ENCODE results near the gene GRM1. TPM values are rescaled to one million over a fixed set of nuclear protein-coding genes. Genes with fewer than 3 reads are reported as not detected.

The GRM1 gene
- total RNA-seq, 2 donors from 2014 or later = not detected

DNA sequence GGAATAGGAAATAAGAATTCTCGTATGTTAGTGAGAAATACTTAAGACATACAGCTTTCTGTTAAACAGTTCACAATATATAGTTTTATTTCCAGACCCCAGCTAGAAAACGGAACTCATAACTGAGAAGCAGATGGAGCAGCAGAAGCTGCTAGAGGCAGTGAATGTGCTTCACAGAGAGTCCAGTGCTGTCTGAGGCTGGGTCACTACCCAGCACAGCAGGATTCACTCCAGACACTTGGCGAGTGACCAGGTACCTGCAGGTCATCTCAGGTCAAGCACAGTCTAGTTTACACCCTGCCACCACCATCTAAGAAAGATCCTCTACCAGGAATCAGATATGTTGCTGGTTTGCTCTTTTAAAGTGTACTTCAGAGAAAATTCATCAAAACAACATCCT is 271.7 kb downstream of the GRM1 start:
- ATAC-seq (replicated peaks in 1 of 2) (no peak), DNase-seq (no peak)
- no peaks in the 10 kb centered on the region for H3K27me3 Mint-ChIP-seq (ENCODE audit: low read depth)
- H3K4me3 Mint-ChIP-seq = no peak overlapping the region
- H3K27ac Mint-ChIP-seq = no peak overlapping the region
- H3K36me3 Mint-ChIP-seq (ENCODE audit: insufficient read depth in 2 of 2) = no peaks in the 10 kb centered on the region
- H3K4me1 Mint-ChIP-seq (ENCODE audit: low read depth) = no peaks in the 10 kb centered on the region
- no peaks in the 10 kb centered on the region for H3K9me3 Mint-ChIP-seq

DNA sequence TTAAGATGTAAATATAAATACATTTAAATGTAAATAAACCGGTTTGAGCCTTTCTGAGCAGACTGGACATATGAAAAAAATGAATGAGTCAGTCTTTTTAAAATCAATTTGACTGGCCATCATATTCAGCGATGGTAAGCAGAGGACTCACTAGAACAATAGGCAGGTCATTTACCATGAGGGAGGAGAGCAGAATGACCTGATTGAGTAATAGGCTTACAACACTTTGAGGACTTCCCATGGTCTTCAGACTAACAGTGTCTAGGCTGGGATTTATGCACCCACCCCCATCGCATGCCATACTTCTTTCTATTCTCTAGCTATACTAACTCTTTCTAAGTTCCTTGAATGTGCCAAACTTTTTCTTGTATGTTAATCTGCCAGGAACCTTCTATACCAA is 272.9 kb downstream of the GRM1 start:
- H3K27me3 Mint-ChIP-seq (ENCODE audit: low read depth) = no peaks in the 10 kb centered on the region
- no peaks in the 10 kb centered on the region for H3K36me3 Mint-ChIP-seq (ENCODE audit: insufficient read depth in 2 of 2)
- no peak for DNase-seq
- no peak overlapping the region for H3K27ac Mint-ChIP-seq
- no peak for ATAC-seq (replicated peaks in 1 of 2)
- no peak overlapping the region for H3K4me3 Mint-ChIP-seq
- no peaks in the 10 kb centered on the region for H3K9me3 Mint-ChIP-seq
- H3K4me1 Mint-ChIP-seq (ENCODE audit: low read depth) = no peaks in the 10 kb centered on the region

DNA sequence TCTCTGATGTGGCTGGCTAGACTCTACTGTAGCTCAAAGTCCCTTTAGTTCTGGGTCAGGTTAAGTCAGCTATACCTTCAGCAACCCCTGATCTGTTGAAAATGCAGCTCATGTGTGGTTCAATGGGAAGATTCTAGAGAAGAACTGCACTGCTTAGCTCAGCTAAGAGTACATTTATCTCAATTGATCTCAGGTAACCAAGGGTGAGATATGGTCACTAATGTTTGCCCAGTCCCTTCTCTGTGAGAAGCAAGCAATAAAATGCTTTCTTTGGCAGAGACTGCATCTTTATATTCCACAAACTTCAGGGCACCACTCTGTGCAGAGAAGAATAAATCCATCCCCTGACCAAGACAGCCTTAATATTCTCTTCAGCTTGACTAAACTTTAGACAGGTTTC is 274.1 kb downstream of the GRM1 start:
- DNase-seq (no peak), ATAC-seq (replicated peaks in 1 of 2) (no peak)
- no peaks in the 10 kb centered on the region for H3K36me3 Mint-ChIP-seq (ENCODE audit: insufficient read depth in 2 of 2)
- no peak overlapping the region for H3K27ac Mint-ChIP-seq
- no peaks in the 10 kb centered on the region for H3K9me3 Mint-ChIP-seq
- H3K4me3 Mint-ChIP-seq = no peak overlapping the region
- H3K4me1 Mint-ChIP-seq (ENCODE audit: low read depth) = no peaks in the 10 kb centered on the region
- H3K27me3 Mint-ChIP-seq (ENCODE audit: low read depth) = no peaks in the 10 kb centered on the region

DNA sequence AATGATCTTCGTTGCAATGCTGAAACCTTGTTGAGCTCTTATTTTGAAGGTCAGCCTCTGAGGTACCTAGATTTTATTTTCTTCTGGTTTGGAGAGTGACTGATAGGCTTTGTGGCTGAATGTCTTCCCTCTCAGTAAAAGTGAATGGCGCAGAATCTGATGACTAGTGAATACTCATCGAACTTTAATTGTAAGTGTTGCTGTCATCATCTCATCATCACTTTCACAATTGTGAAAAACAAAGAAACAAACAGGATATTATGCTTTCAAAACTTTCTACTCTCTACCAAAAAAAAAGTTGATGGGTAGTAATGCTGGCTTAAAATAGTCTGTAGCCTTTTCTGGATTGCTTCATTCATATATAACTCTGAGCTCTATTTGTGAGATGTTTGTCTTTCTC is 275.3 kb downstream of the GRM1 start:
- Mint-ChIP-seq H3K36me3 (ENCODE audit: insufficient read depth in 2 of 2) (no peaks in the 10 kb centered on the region), H3K4me3 (no peak overlapping the region), H3K9me3 (no peaks in the 10 kb centered on the region)

DNA sequence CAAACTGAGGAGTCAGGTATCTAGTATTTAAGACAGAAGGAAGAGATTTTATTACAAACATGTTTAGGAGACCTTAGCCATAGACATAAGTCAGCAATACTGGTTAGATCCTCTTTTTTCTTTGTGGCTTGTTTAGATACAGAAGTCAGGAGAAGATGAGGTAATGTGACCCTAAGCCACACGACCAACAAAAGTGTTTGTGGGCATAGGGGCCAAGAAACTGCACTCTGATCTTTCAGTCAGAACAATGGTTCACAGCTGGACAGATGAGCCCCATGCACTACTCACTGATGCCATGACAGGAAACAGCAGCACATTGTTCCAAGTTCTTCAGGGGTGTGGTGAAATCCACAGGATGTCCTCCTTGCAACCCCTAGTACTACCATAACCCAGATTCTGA is 276.2 kb downstream of the GRM1 start:
- Mint-ChIP-seq H3K36me3 (ENCODE audit: insufficient read depth in 2 of 2) (no peaks in the 10 kb centered on the region), H3K9me3 (no peaks in the 10 kb centered on the region), H3K27ac (no peak overlapping the region), H3K4me3 (no peak overlapping the region), H3K4me1 (ENCODE audit: low read depth) (no peaks in the 10 kb centered on the region), H3K27me3 (ENCODE audit: low read depth) (no peaks in the 10 kb centered on the region)
- ATAC-seq (replicated peaks in 1 of 2) (no peak), DNase-seq (no peak)

More for the DNA sequence above, 275.3 kb downstream of the GRM1 start:
- DNase-seq = no peak
- ATAC-seq (replicated peaks in 1 of 2) = no peak
- Mint-ChIP-seq H3K4me1 (ENCODE audit: low read depth) (no peaks in the 10 kb centered on the region), H3K27me3 (ENCODE audit: low read depth) (no peaks in the 10 kb centered on the region), H3K27ac (no peak overlapping the region)

DNA sequence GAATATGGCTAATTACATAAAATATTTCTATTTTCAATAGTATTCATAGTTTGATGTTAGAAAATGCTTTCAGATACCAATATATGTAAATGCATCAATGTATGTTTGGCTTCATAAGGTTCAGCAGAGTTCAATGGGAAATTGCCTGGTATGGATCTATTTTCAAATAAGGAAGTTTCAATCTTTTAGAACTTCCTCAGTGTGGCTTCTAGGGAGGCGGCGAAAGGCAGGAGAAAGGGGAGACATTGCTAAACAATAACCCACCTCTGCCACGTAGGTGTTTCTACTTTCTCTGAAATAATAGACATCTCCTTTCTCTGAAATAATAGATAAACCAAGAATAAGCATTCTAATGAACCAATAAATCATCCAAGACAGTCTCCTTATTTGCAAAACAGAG is 277.1 kb downstream of the GRM1 start:
- no peaks in the 10 kb centered on the region for H3K4me1 Mint-ChIP-seq (ENCODE audit: low read depth)
- no peak for ATAC-seq (replicated peaks in 1 of 2)

DNA sequence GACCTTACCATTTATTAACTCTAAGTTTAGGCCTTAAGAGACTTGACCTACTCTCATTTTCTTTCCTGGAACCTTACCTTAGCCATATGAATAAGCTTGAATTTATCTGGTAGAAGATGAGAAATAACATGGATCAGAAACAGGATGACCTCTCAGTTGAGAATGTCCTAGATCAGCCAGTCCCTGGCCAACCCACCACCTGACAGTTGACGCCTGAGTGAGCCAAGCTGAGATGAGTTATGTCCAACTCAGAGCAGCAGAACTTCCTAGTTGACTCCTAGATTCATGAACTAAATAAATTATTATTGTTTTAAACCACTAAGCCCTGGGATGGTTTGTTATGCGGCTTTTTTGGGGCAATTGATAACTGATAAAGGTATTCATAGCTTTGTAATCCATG is 281.8 kb downstream of the GRM1 start:
- H3K36me3 Mint-ChIP-seq (ENCODE audit: insufficient read depth in 2 of 2) = no peaks in the 10 kb centered on the region
- H3K9me3 Mint-ChIP-seq = no peaks in the 10 kb centered on the region
- no peak for ATAC-seq (replicated peaks in 1 of 2)
- DNase-seq = no peak
- no peaks in the 10 kb centered on the region for H3K27me3 Mint-ChIP-seq (ENCODE audit: low read depth)
- H3K4me1 Mint-ChIP-seq (ENCODE audit: low read depth) = no peaks in the 10 kb centered on the region
- H3K4me3 Mint-ChIP-seq = no peak overlapping the region
- H3K27ac Mint-ChIP-seq = no peak overlapping the region

More for the DNA sequence above, 277.1 kb downstream of the GRM1 start:
- Mint-ChIP-seq H3K4me3 (no peak overlapping the region), H3K9me3 (no peaks in the 10 kb centered on the region), H3K27ac (no peak overlapping the region), H3K27me3 (ENCODE audit: low read depth) (no peaks in the 10 kb centered on the region), H3K36me3 (ENCODE audit: insufficient read depth in 2 of 2) (no peaks in the 10 kb centered on the region)
- DNase-seq = no peak

DNA sequence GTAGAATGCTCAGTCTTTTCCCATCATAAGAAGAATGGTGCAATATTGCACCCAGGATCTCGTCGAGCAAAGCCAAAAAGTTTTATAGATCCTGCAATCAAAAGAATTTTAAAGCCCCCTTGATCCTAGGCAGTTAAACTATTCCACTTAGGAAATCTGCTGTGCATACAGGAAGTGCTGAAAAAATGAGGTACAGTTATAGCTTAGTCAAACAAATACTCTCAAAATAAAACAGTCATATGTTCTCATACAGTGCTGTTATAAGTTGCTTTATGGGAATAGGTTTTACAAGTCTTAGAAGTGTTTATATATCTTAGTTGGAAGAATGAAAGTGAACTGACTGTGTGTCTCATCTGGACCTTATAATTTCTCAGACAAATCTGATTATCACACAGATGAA is 282.2 kb downstream of the GRM1 start:
- no peak overlapping the region for H3K4me3 Mint-ChIP-seq
- H3K27ac Mint-ChIP-seq = no peak overlapping the region
- no peaks in the 10 kb centered on the region for H3K9me3 Mint-ChIP-seq
- H3K27me3 Mint-ChIP-seq (ENCODE audit: low read depth) = no peaks in the 10 kb centered on the region
- H3K36me3 Mint-ChIP-seq (ENCODE audit: insufficient read depth in 2 of 2) = no peaks in the 10 kb centered on the region
- ATAC-seq (replicated peaks in 1 of 2) (no peak), DNase-seq (no peak)
- no peaks in the 10 kb centered on the region for H3K4me1 Mint-ChIP-seq (ENCODE audit: low read depth)

DNA sequence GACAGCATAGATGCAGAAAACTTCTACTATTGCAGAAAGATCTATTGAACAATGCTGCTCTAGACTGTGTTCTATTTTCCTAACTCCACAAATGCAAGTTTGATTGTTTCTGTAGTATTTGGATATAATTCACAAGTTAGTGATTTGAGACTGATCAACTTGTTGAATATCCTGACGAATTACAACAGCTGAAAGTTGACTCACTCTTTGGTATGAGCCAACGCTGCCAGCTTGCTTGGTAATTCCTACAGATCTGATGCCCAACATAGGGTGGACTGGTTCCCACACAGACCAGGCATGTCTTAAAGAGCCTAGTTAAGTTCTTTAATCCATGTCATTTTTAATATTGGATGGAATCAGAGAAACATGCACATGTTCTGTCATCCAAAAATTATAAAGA is 283.7 kb downstream of the GRM1 start:
- no peaks in the 10 kb centered on the region for H3K27me3 Mint-ChIP-seq (ENCODE audit: low read depth)
- ATAC-seq (replicated peaks in 1 of 2) (no peak), DNase-seq (no peak)
- no peak overlapping the region for H3K4me3 Mint-ChIP-seq
- H3K4me1 Mint-ChIP-seq (ENCODE audit: low read depth) = no peaks in the 10 kb centered on the region
- H3K36me3 Mint-ChIP-seq (ENCODE audit: insufficient read depth in 2 of 2) = no peaks in the 10 kb centered on the region
- H3K27ac Mint-ChIP-seq = no peak overlapping the region
- no peaks in the 10 kb centered on the region for H3K9me3 Mint-ChIP-seq

DNA sequence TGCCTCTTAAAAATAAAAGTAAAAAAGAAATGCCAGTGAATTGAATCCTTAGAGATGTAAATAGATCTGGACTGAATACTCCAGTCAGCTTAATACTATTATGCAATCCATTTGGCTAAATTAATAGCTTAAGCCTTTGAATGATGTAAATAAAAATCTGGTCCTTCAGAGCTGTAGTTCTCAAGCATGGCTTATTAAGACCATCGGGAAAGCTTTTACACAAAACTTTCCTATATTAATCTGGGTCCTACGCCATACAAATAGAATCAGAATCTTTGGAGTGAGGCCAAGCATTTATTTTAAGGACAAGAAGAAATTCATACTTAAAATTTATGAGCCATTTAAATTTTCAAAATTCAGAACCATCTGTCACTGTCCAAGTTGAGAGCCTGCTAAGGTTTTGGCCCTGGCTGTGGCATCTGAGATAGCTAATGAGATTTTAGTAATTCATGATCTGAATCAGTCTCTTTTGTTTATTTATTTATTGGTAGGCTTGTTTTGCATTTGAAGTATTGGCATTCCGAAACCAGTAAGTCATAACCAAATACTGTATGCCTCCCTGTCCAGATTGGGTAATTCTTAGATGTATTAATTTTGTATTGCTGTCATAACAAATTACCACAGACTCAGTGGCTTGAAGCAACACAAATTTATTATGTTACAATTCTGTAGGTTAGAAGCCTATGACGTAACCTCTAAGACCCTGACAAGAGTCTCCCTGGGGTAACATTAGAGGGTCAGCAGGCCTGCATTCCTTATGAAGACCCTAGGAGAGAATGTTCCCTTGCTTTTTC is 286.7 kb downstream of the GRM1 start:
- Mint-ChIP-seq H3K36me3 (ENCODE audit: insufficient read depth in 2 of 2) (no peaks in the 10 kb centered on the region), H3K4me3 (no peak overlapping the region), H3K27me3 (ENCODE audit: low read depth) (no peaks in the 10 kb centered on the region), H3K4me1 (ENCODE audit: low read depth) (no peaks in the 10 kb centered on the region), H3K27ac (no peak overlapping the region), H3K9me3 (peaks cover 0 to 3% of the 10 kb centered on the region in 2 donors)
- ATAC-seq (replicated peaks in 1 of 2) (no peak), DNase-seq (no peak)

DNA sequence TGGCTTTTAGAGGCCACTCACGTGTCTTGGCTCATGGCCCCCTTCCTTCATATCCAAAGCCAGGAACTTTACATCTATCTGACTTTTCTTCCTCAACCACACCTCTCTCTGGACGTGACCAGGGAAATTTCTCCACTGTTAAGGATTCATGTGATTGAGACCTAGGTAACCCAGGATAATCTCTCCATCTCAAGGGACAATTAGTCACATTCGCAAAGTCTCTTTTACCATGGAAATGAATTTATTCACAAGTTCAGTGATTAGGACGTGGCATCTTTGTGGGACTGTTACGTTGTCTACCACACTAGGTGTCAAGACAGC is 287.3 kb downstream of the GRM1 start:
- H3K4me1 Mint-ChIP-seq (ENCODE audit: low read depth) = no peaks in the 10 kb centered on the region
- H3K36me3 Mint-ChIP-seq (ENCODE audit: insufficient read depth in 2 of 2) = no peaks in the 10 kb centered on the region
- H3K27ac Mint-ChIP-seq = no peak overlapping the region
- DNase-seq = no peak
- peaks cover 0 to 3% of the 10 kb centered on the region in 2 donors for H3K9me3 Mint-ChIP-seq
- no peak for ATAC-seq (replicated peaks in 1 of 2)
- H3K4me3 Mint-ChIP-seq = no peak overlapping the region
- H3K27me3 Mint-ChIP-seq (ENCODE audit: low read depth) = no peaks in the 10 kb centered on the region

DNA sequence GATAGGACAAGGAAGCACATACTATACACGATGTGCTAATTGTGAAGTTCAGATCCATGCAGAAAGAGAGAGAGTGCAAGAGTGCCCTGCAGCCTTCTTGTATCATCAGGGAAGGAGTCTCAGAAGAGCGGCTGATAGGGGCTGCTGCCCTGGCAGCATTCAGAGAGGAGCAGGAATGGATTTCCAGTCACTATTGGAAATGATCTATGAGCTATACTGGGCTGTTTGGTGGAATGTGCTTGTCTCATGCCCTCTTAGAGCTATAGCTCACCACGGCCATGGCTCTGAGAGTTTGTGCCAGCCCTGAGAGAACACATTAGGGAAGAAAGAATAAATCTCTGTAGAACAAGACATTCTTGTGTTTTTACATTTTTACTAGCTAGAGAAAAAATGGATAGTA is 302.2 kb downstream of the GRM1 start:
- no peaks in the 10 kb centered on the region for H3K36me3 Mint-ChIP-seq (ENCODE audit: insufficient read depth in 2 of 2)
- DNase-seq (no peak), ATAC-seq (replicated peaks in 1 of 2) (no peak)
- no peak overlapping the region for H3K27ac Mint-ChIP-seq
- no peaks in the 10 kb centered on the region for H3K9me3 Mint-ChIP-seq
- no peaks in the 10 kb centered on the region for H3K27me3 Mint-ChIP-seq (ENCODE audit: low read depth)
- no peaks in the 10 kb centered on the region for H3K4me1 Mint-ChIP-seq (ENCODE audit: low read depth)
- H3K4me3 Mint-ChIP-seq = no peak overlapping the region

DNA sequence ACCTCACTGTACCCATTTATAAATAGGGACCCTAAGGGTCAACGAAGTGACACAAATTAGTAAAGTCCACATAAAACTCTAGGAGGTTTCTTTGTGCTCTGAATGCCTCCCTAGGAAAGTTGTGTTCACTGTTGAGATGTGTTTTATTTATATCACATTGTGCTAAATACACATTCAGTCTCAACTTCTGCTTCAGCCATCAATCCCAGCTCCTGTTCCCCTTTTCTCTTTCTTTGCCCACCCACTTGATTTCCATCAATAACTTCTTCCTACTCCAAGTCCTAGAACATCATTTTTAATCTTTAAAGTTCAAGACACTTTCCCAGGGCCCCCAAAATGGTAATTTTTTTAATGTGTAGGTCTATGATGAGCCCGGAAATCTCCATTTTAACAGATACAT is 306.5 kb downstream of the GRM1 start:
- no peak overlapping the region for H3K27ac Mint-ChIP-seq
- no peaks in the 10 kb centered on the region for H3K36me3 Mint-ChIP-seq (ENCODE audit: insufficient read depth in 2 of 2)
- no peaks in the 10 kb centered on the region for H3K27me3 Mint-ChIP-seq (ENCODE audit: low read depth)
- H3K4me1 Mint-ChIP-seq (ENCODE audit: low read depth) = no peaks in the 10 kb centered on the region
- no peaks in the 10 kb centered on the region for H3K9me3 Mint-ChIP-seq
- DNase-seq (no peak), ATAC-seq (replicated peaks in 1 of 2) (no peak)
- H3K4me3 Mint-ChIP-seq = no peak overlapping the region

DNA sequence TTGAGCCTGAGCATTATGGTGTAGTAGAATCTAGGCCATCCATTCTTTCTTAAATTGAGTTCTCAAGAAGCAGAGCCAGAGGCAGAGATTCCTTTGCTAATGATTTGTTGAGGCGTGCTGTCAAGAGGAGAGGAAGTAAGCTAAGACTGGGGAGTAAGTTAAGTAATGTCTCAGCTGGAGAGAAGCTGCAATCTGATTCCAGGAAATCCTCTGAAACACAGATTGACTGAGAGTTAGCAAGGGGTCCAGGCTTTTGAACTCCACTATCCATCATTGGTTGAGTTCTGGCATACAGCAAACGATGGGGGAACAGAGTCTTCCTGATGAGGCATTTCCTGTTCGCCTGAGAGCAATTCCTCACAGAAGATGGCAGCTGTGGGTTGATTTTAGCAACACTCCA is 307.3 kb downstream of the GRM1 start:
- DNase-seq (no peak), ATAC-seq (replicated peaks in 1 of 2) (no peak)
- no peak overlapping the region for H3K4me3 Mint-ChIP-seq
- H3K27me3 Mint-ChIP-seq (ENCODE audit: low read depth) = no peaks in the 10 kb centered on the region
- no peaks in the 10 kb centered on the region for H3K4me1 Mint-ChIP-seq (ENCODE audit: low read depth)
- no peaks in the 10 kb centered on the region for H3K36me3 Mint-ChIP-seq (ENCODE audit: insufficient read depth in 2 of 2)
- H3K27ac Mint-ChIP-seq = no peak overlapping the region
- no peaks in the 10 kb centered on the region for H3K9me3 Mint-ChIP-seq
